Fibroblast of skin of right quadriceps (primary cell): ENCODE measurements around the gene NTRK2.
"Not testable (repeated sequence)": the region's sequence is repeated elsewhere in the genome, so short reads cannot be mapped to it uniquely, and the experiment has no call there.

Source experiments
- DNase-seq: peaks from one replicate; pipeline ENCODE4 v3.0.0-alpha.2; 2013

The NTRK2 gene

DNA sequence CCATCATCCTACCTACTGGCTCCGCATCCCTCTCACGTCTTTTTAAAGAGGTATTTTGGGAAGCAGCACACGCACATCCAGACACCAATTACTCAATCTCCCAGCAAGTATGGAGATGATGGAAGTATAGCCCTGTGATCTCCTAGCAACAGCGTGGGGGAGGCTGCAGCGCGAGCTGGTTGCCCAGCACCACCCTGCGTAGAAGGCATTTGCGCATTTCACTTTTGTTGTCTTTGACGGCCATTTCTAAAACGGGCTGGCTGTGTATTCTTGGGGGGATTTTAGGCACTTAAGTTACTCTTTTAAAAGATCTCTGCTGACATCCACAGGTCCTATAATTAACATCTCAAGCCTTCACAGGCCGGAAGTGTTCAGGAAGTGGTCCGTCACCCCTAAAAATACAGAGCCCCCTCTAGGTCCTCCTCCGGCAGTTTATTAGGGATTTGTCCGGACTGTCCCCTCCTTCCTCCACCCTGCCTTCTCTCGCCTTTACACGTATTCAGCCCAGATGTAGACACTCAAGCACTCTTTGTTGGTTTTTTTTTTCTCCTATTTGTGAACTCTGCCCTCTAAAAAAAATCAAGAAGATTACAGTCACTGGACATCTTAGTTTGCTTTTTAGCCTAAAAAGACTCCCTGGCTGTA is 371.4 kb downstream of the NTRK2 start:
- DNase-seq, result no peak

GRCh38 chr9:85041466-85042137 is 372.1 kb downstream of the NTRK2 start:
- no peak for DNase-seq

- no peak for DNase-seq
Measured at GRCh38 chr9:85042981-85043647, 373.6 kb downstream of the NTRK2 start.

- DNase-seq, result no peak
Measured at GRCh38 chr9:85045271-85045670, 375.7 kb downstream of the NTRK2 start.

- no peak for DNase-seq
Measured at GRCh38 chr9:85046475-85046874, 376.9 kb downstream of the NTRK2 start.

DNA sequence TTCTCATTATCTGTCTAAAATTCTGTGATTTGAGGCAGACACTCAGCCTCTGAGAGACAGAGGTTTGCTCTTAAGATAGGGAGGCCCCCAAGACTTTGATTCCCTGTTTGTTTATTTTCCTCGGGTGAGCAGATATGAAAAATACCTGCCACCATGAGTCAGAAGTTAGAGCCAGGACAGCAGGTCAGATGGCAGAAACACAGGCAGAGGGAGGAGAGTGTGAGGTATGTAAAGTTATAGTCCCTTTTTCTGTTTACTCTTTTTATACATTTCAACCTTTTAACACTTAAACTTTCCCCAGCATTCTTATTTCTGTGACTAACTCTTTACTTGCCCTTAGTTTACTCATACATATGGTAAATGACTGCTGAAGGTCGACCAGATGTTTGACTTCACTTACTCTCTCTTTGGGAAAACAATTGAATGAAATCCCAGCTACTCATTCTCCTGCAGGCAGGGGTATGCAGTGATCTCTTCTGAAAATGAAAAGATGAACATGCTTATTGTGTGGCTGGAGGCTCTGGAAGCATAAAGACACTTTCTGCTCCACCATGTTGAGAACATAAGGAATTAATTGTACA is 383.8 kb downstream of the NTRK2 start:
- DNase-seq, result no peak

- no peak for DNase-seq
Measured at GRCh38 chr9:85054017-85054416, 384.5 kb downstream of the NTRK2 start.

- DNase-seq, result no peak
Measured at GRCh38 chr9:85055506-85056202, 386.1 kb downstream of the NTRK2 start.

DNA sequence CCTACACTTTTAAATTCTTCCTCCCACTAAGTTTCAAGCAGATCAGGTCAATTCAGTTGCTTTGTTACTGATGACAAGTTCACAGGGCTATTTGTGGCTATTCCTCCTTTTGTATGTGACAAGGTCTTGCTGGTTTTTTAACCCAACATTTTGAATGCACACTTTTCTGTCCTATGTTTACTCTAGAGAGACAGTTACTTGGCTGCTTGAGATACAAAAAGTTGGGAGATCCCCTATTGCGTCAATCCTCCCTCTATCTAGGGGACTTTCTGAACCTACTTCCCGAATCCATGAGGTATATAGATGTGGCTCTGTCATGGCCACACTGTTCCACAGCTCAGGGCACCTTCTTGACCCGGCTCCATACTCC is 386.7 kb downstream of the NTRK2 start:
- DNase-seq, result no peak

DNA sequence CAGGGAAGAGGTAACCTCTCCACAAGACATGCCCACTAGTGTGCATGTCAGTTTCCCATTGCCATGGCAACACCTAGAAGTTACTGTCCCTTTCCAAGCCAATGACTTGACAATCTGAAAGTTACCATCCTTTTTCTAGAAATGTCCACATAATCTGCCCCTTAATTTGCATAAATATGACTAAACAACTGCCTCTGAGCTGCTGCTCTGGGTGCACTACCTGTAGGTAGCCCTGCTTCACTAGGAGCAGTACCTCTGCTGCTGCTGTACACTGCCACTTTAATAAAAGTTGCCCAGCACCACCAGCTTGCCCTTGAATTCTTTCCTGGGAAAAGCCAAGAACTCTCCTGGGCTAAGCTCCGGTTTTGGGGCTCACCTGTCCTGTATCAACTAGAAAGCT is 392.4 kb downstream of the NTRK2 start:
- no peak for DNase-seq

- no peak for DNase-seq
Measured at GRCh38 chr9:85062385-85063022, 393.0 kb downstream of the NTRK2 start.

GRCh38 chr9:85064811-85065371 is 395.4 kb downstream of the NTRK2 start:
- no peak for DNase-seq

DNA sequence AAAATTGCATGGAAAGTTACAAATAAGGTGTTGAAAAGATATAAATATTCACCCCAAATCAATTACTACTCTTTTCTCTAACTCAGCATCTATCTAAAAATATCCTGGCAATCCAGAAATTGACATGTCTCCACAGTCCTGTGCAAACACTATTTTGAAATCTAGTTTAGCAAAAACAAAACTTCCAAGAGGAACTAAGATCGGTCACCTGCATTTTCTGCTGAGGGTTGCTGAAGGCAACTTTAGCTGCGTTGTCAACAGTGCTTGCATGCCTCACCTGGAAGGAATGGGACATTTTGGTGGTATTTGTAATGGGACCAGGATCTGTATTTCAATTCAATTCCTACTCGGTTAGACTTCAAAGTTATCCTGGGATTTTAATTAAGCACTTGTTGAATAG is 398.3 kb downstream of the NTRK2 start:
- DNase-seq, result no peak

DNA sequence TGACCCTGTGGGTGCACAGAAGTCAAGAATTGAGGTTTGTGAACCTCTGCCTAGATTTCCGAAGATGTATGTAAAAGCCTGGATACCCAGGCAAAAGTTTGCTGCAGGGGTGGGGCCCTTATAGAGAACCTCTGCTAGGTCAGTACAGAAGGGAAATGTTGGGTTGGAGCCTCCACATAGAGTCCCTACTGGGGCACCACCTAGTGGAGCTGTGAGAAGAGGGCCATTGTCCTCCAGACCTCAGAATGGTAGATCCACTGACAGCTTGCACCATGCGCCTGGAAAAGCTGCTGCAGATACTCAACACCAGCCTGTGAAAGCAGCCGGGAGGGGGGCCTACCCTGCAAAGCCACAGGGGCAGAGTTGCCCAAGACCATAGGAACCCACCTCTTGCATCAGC is 399.9 kb downstream of the NTRK2 start:
- not testable (repeated sequence) for DNase-seq
